Ovary (tissue), 3 donors: Measurements from ENCODE around the gene CLN6.

ENCODE experiments used
- EP300 ChIP-seq: sonication (generic); formaldehyde crosslinking; IDR thresholded peaks from one replicate; pipeline ENCODE4 v1.6.1; 2017; ENCODE audit warnings: antibody characterized with exemption
- POLR2A ChIP-seq: fragments of 450-650 bp; IDR thresholded peaks from one replicate; pipeline ENCODE4 v1.6.1; 2017; ENCODE audit warnings: antibody characterized with exemption, mild to moderate bottlenecking, moderate library complexity
- TF ChIP-seq, protein P1 (sequence below), 3 donors: fragments of 450-650 bp in 2 of 3; fragments of 200-600 bp in 1 of 3; IDR thresholded peaks; one replicate each; pipeline versions ENCODE4 v1.5.1 to v1.8.0; 2016 to 2022; ENCODE audit warnings: antibody characterized with exemption in 3 of 3, mild to moderate bottlenecking in 1 of 3
- donor health status: DM: no; HTN: no; CAD: no.

- TF ChIP-seq, protein P1, sequence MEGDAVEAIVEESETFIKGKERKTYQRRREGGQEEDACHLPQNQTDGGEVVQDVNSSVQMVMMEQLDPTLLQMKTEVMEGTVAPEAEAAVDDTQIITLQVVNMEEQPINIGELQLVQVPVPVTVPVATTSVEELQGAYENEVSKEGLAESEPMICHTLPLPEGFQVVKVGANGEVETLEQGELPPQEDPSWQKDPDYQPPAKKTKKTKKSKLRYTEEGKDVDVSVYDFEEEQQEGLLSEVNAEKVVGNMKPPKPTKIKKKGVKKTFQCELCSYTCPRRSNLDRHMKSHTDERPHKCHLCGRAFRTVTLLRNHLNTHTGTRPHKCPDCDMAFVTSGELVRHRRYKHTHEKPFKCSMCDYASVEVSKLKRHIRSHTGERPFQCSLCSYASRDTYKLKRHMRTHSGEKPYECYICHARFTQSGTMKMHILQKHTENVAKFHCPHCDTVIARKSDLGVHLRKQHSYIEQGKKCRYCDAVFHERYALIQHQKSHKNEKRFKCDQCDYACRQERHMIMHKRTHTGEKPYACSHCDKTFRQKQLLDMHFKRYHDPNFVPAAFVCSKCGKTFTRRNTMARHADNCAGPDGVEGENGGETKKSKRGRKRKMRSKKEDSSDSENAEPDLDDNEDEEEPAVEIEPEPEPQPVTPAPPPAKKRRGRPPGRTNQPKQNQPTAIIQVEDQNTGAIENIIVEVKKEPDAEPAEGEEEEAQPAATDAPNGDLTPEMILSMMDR (IDR thresholded peaks at IDR 0.05) = no peak
- TF ChIP-seq POLR2A = no peak
- no peak for TF ChIP-seq EP300
Measured at GRCh38 chr15:68205954-68206539, 23.5 kb downstream of the CLN6 start.
